Cardiac muscle cell (in vitro differentiated cells and primary cell): ENCODE measurements around the gene PGGHG. TPM values are rescaled to one million over a fixed set of nuclear protein-coding genes. Genes with fewer than 3 reads are reported as not detected.
"Not testable (repeated sequence)": the region's sequence is repeated elsewhere in the genome, so short reads cannot be mapped to it uniquely, and the experiment has no call there.

Experiments used
- DNase-seq, 2 donors: peaks; one replicate each; pipeline versions ENCODE4 v3.0.0 to v3.0.0-alpha.2; 2010 to 2017; ENCODE audit warnings: low read depth in 1 of 2, low spot score in 1 of 2
- H3K27ac ChIP-seq: fragments of 200-600 bp; sonication (generic); 2 replicates; pipeline ENCODE4 v1.5.1; 2016
- H3K27me3 ChIP-seq: fragments of 200-600 bp; sonication (generic); 2 replicates; pipeline ENCODE4 v1.6.0; 2016; ENCODE audit warnings: control low read depth
- H3K36me3 ChIP-seq: fragments of 200-600 bp; sonication (generic); 2 replicates; pipeline ENCODE4 v1.5.1; 2016; ENCODE audit warnings: control low read depth
- H3K4me1 ChIP-seq: fragments of 200-600 bp; sonication (generic); 2 replicates; pipeline ENCODE4 v1.8.1; 2017; ENCODE audit warnings: low read depth, mild to moderate bottlenecking, mixed run types
- H3K4me3 ChIP-seq: fragments of 200-600 bp; sonication (generic); 2 replicates; pipeline ENCODE4 v1.5.1; 2016; ENCODE audit warnings: mild to moderate bottlenecking
- H3K9me3 ChIP-seq: fragments of 200-600 bp; sonication (generic); 2 replicates; pipeline ENCODE4 v1.5.1; 2017; ENCODE audit warnings: low read depth, mild to moderate bottlenecking, control low read depth
- polyA plus RNA-seq: library from polyadenylated mRNA; unstranded; fragments of >200 nt; fragmentation: Nextera tagmentation; extraction: Ambion mirVana; gene quantifications from 2 replicates; pipeline ENCODE4 v1.2.1, GENCODE V29; 2016
- total RNA-seq: library from RNA; depleted of rRNA; stranded (reverse); fragments of >200 nt; gene quantifications from 2 replicates; pipeline ENCODE4 v1.2.3, GENCODE V29; 2016
- TF ChIP-seq, protein P1 (sequence below): IDR thresholded peaks from 2 replicates; pipeline ENCODE4 v1.5.1; 2012; ENCODE audit warnings: low read depth, mild to moderate bottlenecking, low read length

The PGGHG gene
- total and polyA plus RNA-seq, 2 experiments from 2014 or later = 33.1 to 88.7 TPM

DNA sequence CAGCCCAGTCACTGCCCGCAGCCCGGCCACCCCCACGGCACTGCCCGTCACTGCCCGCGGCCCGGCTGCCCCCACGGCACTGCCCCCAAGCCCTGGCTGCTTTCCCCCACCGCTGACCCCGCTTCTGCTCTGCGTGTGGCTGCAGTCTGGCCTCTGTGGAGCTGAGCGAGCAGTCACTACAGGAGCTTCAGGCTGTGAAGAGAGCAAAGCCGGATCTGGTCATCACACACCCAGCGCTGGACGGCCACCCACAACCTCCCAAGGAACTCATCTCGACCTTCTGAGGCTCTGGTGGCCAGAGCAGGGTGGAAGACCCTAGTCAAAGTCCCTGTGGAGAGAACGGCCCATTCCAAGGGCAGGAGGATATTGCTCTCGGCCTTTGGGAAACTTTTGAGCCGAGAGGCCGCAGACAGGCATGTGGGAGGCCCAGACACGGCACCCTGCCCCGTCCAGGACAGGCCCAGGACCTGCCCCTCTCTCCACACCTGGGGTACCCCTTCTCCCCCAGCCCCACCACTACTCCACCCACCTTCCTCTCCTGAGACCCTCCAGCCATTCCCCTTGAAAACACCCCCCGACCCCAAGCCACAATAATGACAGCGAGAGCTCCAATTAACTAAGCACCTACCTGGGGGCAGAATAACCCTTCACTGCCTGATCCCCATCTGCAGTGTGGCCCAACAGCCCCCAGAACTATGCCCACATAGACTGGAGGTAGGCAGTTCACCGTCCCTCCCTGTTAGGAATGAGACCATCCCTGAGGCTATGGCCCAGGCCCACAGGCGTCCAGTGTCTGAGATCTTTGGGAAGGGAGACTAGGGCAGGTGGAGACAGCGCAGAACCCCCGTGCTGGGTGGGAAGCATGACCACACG, 3.7 kb upstream of the PGGHG start:
- no peak overlapping the region for H3K4me3 ChIP-seq
- no peaks in the 10 kb centered on the region for H3K4me1 ChIP-seq
- H3K27ac ChIP-seq = no peak overlapping the region
- no peaks in the 10 kb centered on the region for H3K9me3 ChIP-seq
- TF ChIP-seq, protein P1, sequence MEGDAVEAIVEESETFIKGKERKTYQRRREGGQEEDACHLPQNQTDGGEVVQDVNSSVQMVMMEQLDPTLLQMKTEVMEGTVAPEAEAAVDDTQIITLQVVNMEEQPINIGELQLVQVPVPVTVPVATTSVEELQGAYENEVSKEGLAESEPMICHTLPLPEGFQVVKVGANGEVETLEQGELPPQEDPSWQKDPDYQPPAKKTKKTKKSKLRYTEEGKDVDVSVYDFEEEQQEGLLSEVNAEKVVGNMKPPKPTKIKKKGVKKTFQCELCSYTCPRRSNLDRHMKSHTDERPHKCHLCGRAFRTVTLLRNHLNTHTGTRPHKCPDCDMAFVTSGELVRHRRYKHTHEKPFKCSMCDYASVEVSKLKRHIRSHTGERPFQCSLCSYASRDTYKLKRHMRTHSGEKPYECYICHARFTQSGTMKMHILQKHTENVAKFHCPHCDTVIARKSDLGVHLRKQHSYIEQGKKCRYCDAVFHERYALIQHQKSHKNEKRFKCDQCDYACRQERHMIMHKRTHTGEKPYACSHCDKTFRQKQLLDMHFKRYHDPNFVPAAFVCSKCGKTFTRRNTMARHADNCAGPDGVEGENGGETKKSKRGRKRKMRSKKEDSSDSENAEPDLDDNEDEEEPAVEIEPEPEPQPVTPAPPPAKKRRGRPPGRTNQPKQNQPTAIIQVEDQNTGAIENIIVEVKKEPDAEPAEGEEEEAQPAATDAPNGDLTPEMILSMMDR = no peak
- peaks cover 43% of the 10 kb centered on the region for H3K27me3 ChIP-seq
- H3K36me3 ChIP-seq = no peaks in the 10 kb centered on the region
- DNase-seq = no peak

DNA sequence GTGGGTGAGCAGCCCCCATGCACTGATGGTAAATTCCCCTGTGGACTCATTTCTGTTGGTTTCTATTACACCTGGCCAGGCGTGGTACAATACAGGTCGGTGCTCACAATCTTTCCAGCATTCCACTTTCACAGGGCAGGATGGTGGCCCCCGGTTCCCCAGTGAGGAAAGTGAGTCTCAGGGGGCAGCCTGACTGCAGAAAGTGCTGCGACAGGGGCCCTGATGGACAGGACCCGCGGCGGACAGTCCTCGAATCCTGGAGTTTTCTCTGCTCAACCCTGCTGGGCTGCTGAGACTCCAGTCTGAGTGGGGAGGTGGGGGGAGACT, 3.1 kb upstream of the PGGHG start:
- no peaks in the 10 kb centered on the region for H3K4me1 ChIP-seq
- no peaks in the 10 kb centered on the region for H3K36me3 ChIP-seq
- no peak overlapping the region for H3K4me3 ChIP-seq
- TF ChIP-seq, protein P1 = no peak
- DNase-seq = no peak
- H3K9me3 ChIP-seq = no peaks in the 10 kb centered on the region
- H3K27me3 ChIP-seq = peaks cover 37% of the 10 kb centered on the region
- H3K27ac ChIP-seq = no peak overlapping the region

DNA sequence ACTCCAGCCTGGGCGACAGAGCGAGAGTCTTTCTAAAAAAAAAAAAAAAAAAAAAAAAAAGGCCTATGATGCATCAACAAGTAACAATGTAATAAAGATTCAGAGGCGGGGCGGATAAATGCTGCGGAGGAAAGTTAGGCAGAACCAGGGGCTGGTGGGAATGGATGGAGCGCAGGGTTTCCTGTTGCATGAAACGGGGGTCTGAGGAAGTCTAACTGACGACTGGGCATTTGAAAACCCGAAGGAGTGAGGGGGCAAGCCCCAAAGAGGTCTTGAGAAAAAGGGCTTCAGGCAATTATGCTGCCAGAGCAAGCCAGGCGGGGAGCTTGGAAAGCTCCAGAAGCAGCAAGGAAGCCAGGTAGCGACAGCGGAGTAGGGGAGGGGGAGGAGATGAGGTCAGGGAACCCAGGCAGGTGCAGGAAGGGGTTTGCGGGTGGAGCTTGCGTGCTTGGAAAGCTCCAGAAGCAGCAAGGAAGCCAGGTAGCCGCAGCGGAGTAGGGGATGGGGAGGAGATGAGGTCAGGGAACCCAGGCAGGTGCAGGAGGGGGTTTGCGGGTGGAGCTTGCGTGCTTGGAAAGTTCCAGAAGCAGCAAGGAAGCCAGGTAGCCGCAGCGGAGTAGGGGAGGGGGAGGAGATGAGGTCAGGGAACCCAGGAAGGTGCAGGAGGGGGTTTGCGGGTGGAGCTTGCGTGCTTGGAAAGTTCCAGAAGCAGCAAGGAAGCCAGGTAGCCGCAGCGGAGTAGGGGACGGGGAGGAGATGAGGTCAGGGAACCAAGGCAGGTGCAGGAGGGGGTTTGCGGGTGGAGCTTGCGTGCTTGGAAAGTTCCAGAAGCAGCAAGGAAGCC, 1.7 kb upstream of the PGGHG start:
- H3K4me1 ChIP-seq, H3K36me3 ChIP-seq, H3K4me3 ChIP-seq, H3K9me3 ChIP-seq, DNase-seq, H3K27ac ChIP-seq: not testable (repeated sequence)
- peaks cover 24% of the 10 kb centered on the region for H3K27me3 ChIP-seq

DNA sequence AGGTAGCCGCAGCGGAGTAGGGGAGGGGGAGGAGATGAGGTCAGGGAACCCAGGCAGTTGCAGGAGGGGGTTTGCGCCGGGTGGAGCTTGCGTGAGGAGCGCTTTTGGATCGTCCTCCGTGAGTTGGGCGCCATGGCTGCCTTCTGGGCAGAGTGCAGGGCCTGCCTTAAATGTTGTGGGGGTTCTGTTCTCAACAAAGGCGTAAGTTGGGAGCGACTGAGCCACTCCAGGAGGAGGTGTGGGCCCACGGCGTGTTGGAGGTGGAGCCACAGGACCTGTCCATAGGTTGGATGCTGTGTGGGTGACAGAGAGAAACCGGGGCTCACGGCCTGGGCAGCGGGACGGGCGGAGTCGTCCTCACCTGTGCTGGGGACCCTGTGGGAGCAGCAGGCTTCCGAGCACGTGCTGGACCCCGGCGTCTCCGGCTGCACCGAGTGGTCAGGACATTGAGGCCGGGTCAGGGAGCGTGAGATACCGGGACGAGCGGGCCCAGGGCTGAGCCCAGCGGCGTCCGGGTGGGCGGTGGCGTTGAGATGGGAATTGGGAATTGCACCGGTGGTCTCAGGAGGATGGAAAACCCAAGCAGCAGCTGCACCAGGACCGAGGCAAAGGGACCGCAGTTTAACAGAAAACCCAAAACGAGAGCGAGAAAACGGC, 977 bp upstream of the PGGHG start:
- H3K4me1 ChIP-seq = no peaks in the 10 kb centered on the region
- peak overlapping the region; percentile 72 for H3K4me3 ChIP-seq
- H3K27me3 ChIP-seq = peaks cover 16% of the 10 kb centered on the region
- no peaks in the 10 kb centered on the region for H3K9me3 ChIP-seq
- TF ChIP-seq, protein P1 = no peak
- no peaks in the 10 kb centered on the region for H3K36me3 ChIP-seq
- DNase-seq = no peak
- no peak overlapping the region for H3K27ac ChIP-seq

DNA sequence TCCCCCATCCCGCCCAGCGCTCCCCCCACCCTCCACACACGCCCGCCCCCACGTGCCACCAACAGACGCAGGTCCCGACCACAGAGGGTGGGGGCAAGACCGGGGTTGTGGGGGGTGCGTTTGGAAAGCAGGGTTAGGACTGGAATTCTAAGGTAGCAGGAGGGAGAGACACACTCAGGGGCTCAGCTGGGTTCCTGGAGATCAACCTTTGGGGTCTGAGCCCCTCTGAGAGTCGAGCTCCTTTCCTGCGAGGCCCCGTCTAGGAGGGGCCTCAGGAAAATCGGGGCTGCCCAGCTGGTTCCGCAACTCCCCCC, 429 bp downstream of the PGGHG start:
- DNase-seq = no peak
- TF ChIP-seq, protein P1 = no peak
- peak overlapping the region; percentile 72 for H3K4me3 ChIP-seq
- H3K27me3 ChIP-seq = peaks cover 16% of the 10 kb centered on the region
- no peaks in the 10 kb centered on the region for H3K9me3 ChIP-seq
- H3K27ac ChIP-seq = no peak overlapping the region
- H3K36me3 ChIP-seq = no peaks in the 10 kb centered on the region
- no peaks in the 10 kb centered on the region for H3K4me1 ChIP-seq
